CD4-positive, alpha-beta T cell (primary cell): ENCODE results near the gene NKAIN2. TPM values are rescaled to one million over a fixed set of nuclear protein-coding genes. Genes with fewer than 3 reads are reported as not detected.

Source experiments
- ATAC-seq: fragments of 200-7000 bp; cut with Tn5 transposase; one replicate; pipeline ENCODE4 v1.10.0; 2022; ENCODE audit warnings: mild to moderate bottlenecking; ENCODE audit not compliant: poor library complexity
- CTCF ChIA-PET: fragments of 350-600 bp; sonication (Branson Sonifier 250); formaldehyde crosslinking; loops from one replicate; lab custom pipeline; 2021; ENCODE audit warnings: antibody characterized with exemption, inconsistent platforms; lab: Charles Lee
- POLR2A ChIA-PET: fragments of 350-600 bp; sonication (Branson Sonifier 250); formaldehyde crosslinking; loops from one replicate; lab custom pipeline; 2021; ENCODE audit warnings: antibody characterized with exemption, inconsistent platforms; lab: Charles Lee
- DNase-seq, 14 experiments: peaks; one replicate each; pipeline ENCODE4 v3.0.0-alpha.2; 2013 to 2020; ENCODE audit warnings: mixed read lengths in 2 of 14
- H3K27ac ChIP-seq, 2 donors: one replicate each; pipeline versions ENCODE4 v1.5.1 to v1.7.0; 2013; ENCODE audit warnings: low read length in 2 of 2, low read depth in 1 of 2, mild to moderate bottlenecking in 1 of 2
- H3K27me3 ChIP-seq, 2 experiments: 1 replicate in 1 of 2; 2 replicates in 1 of 2; pipeline versions ENCODE4 v1.6.1 to v1.7.0; 2013; ENCODE audit warnings: low read length in 2 of 2, control low read depth in 1 of 2, mild to moderate bottlenecking in 1 of 2, moderate library complexity in 1 of 2; ENCODE audit not compliant: insufficient read depth in 2 of 2, control insufficient read depth in 1 of 2
- H3K36me3 ChIP-seq: one replicate; pipeline ENCODE4 v1.6.1; 2013; ENCODE audit warnings: low read length, control low read depth; ENCODE audit not compliant: insufficient read depth
- H3K4me1 ChIP-seq: one replicate; pipeline ENCODE4 v1.6.1; 2013; ENCODE audit warnings: low read length, control low read depth; ENCODE audit not compliant: insufficient read depth
- H3K4me3 ChIP-seq: one replicate; pipeline ENCODE4 v1.5.1; 2013; ENCODE audit warnings: mild to moderate bottlenecking, low read length, moderate library complexity
- H3K9me3 ChIP-seq, 2 experiments: 1 replicate in 1 of 2; 2 replicates in 1 of 2; pipeline versions ENCODE4 v1.6.1 to v1.7.0; 2013; ENCODE audit warnings: low read length in 2 of 2, mild to moderate bottlenecking in 2 of 2, control low read depth in 1 of 2, moderate library complexity in 1 of 2; ENCODE audit not compliant: control insufficient read depth in 1 of 2, insufficient read depth in 1 of 2
- H3K27ac Mint-ChIP-seq: one replicate; pipeline ENCODE4 v1.8.0; 2020; ENCODE audit warnings: mixed read lengths
- H3K27me3 Mint-ChIP-seq: one replicate; pipeline ENCODE4 v1.8.0; 2021; ENCODE audit warnings: mixed read lengths
- H3K36me3 Mint-ChIP-seq: one replicate; pipeline ENCODE4 v1.8.0; 2021; ENCODE audit warnings: low read depth, mixed read lengths
- H3K4me1 Mint-ChIP-seq: one replicate; pipeline ENCODE4 v1.8.0; 2021; ENCODE audit warnings: low read depth, mixed read lengths
- H3K4me3 Mint-ChIP-seq: one replicate; pipeline ENCODE4 v1.8.0; 2020; ENCODE audit warnings: mild to moderate bottlenecking, mixed read lengths
- H3K9me3 Mint-ChIP-seq: one replicate; pipeline ENCODE4 v1.8.0; 2020; ENCODE audit warnings: mixed read lengths
- intact Hi-C, 2 experiments: fragments of 100-400 bp; cut with DNase I in 1 of 2; cut with micrococcal nuclease in 1 of 2; formaldehyde crosslinking; loops; one replicate each; pipeline versions ENCODE4 v1.15.1 to v1.9.0; 2023 to 2025; cut with DNase I, micrococcal nuclease
- total RNA-seq, 174 experiments: library from RNA in 2 of 174; stranded (reverse) in 2 of 174; gene quantifications; one replicate each; pipeline ENCODE4 v1.2.3 and lab custom pipeline; 2021 to 2026
- TF ChIP-seq, protein P1 (sequence below): fragments of 200-600 bp; IDR thresholded peaks from one replicate; pipeline ENCODE4 v1.8.0; 2022; ENCODE audit warnings: antibody characterized with exemption, mild to moderate bottlenecking

The NKAIN2 gene
- total RNA-seq, 2 experiments from 2014 or later: not detected

DNA sequence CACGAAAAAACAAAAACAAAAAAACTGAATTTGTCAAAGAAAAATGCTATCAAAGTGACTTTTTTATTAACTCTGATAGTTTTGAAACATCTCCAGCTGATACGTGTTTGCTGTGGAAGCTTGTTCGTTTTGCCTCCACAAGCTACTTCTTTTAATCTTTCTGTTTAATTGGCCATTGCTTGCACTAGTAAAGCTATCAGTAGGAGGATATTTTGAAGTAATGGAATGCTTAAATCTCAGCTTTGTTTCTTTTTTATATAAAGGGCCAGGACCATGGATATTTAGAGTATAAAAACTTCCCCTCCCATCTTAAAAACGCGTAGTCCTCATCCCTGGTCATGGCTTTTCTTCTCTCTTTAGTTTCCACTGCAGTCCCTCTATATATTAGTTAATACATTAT, 344.0 kb downstream of the NKAIN2 start:
- Mint-ChIP-seq H3K36me3 (no peaks in the 10 kb centered on the region), H3K4me1 (no peaks in the 10 kb centered on the region), H3K27me3 (no peaks in the 10 kb centered on the region), H3K4me3 (no peak overlapping the region), H3K9me3 (peaks cover 3% of the 10 kb centered on the region), H3K27ac (no peak overlapping the region)
- H3K27me3 ChIP-seq: no peaks in the 10 kb centered on the region
- ChIA-PET POLR2A (no interaction called here), CTCF (no interaction called here)
- H3K4me1 ChIP-seq: no peaks in the 10 kb centered on the region
- no peak overlapping the region for H3K27ac ChIP-seq
- H3K36me3 ChIP-seq: no peaks in the 10 kb centered on the region
- H3K9me3 ChIP-seq: peaks cover 0 to 3% of the 10 kb centered on the region in 2 experiments
- H3K4me3 ChIP-seq: no peak overlapping the region
- ATAC-seq (no peak), DNase-seq (no peak)
- TF ChIP-seq, protein P1, sequence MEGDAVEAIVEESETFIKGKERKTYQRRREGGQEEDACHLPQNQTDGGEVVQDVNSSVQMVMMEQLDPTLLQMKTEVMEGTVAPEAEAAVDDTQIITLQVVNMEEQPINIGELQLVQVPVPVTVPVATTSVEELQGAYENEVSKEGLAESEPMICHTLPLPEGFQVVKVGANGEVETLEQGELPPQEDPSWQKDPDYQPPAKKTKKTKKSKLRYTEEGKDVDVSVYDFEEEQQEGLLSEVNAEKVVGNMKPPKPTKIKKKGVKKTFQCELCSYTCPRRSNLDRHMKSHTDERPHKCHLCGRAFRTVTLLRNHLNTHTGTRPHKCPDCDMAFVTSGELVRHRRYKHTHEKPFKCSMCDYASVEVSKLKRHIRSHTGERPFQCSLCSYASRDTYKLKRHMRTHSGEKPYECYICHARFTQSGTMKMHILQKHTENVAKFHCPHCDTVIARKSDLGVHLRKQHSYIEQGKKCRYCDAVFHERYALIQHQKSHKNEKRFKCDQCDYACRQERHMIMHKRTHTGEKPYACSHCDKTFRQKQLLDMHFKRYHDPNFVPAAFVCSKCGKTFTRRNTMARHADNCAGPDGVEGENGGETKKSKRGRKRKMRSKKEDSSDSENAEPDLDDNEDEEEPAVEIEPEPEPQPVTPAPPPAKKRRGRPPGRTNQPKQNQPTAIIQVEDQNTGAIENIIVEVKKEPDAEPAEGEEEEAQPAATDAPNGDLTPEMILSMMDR: no peak
- intact Hi-C loops: no loop called here

DNA sequence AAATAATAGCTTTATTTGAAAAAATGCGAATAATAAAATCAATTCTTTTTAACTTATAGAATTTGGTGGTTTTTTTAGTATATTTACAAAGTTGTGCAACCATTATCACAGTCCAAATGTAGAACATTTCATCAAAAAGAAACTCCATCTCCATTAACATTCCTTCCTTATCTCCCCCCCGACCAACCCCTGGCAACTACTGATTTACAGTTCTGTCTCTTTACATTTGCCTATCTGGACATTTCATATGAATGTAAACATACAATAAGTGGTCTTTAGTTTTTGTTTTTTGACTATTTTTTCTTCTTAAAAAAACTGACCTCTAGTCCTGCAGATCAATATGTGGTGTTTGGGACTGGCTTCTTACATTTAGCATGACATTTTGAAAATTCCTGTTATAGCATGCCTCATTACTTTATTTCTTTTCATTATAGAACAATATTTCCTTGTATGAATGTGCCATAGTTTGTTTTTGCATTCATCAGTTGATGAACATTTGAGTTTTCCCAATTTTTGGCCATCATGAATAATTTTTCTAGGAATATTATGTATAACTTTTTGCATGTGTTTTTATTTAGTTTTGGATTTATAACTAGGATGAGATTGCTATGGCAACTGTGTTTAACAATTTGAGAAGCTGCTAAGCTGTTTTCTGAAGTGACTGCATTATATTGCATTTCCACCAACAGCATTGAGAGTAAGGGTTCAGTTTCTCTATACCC, 344.7 kb downstream of the NKAIN2 start:
- peaks cover 0 to 3% of the 10 kb centered on the region in 2 experiments for H3K9me3 ChIP-seq
- H3K27me3 ChIP-seq: no peaks in the 10 kb centered on the region
- TF ChIP-seq, protein P1: no peak
- Mint-ChIP-seq H3K4me3 (no peak overlapping the region), H3K9me3 (peaks cover 3% of the 10 kb centered on the region), H3K4me1 (no peaks in the 10 kb centered on the region), H3K27me3 (no peaks in the 10 kb centered on the region), H3K36me3 (no peaks in the 10 kb centered on the region), H3K27ac (no peak overlapping the region)
- H3K36me3 ChIP-seq: no peaks in the 10 kb centered on the region
- ChIA-PET POLR2A (no interaction called here), CTCF (no interaction called here)
- intact Hi-C loops: no loop called here
- no peaks in the 10 kb centered on the region for H3K4me1 ChIP-seq
- no peak overlapping the region for H3K4me3 ChIP-seq
- DNase-seq: no peak
- ATAC-seq: no peak
- H3K27ac ChIP-seq: no peak overlapping the region

DNA sequence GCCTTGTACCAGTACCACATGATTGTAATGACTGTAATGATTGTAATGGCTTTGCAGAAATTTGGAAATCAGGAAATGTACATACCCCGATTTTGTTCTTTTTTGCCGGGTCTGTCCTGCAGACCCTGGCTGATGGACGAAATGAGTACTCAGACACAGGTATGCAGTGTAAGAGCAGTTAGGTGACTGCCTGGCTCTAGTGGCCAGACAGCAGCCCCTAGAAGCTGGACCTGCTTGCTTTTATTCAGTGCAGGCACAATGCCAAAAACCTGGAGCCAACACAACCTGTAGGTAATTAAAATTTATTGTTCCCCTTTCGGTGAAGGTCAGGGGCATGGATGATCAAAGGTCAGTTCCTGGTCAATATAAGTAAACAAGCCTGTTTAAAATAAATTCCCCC, 346.0 kb downstream of the NKAIN2 start:
- no peaks in the 10 kb centered on the region for H3K36me3 Mint-ChIP-seq
- H3K36me3 ChIP-seq: no peaks in the 10 kb centered on the region
- no peak overlapping the region for H3K27ac ChIP-seq
- H3K4me1 ChIP-seq: no peaks in the 10 kb centered on the region
- peaks cover 0 to 3% of the 10 kb centered on the region in 2 experiments for H3K9me3 ChIP-seq
- ChIA-PET CTCF (no interaction called here), POLR2A (no interaction called here)
- H3K4me3 Mint-ChIP-seq: no peak overlapping the region
- H3K4me3 ChIP-seq: no peak overlapping the region
- H3K27ac Mint-ChIP-seq: no peak overlapping the region
- H3K27me3 Mint-ChIP-seq: no peaks in the 10 kb centered on the region
- intact Hi-C loops: no loop called here
- ATAC-seq (no peak), DNase-seq (no peak)
- TF ChIP-seq, protein P1: no peak
- H3K4me1 Mint-ChIP-seq: no peaks in the 10 kb centered on the region
- no peaks in the 10 kb centered on the region for H3K27me3 ChIP-seq
- H3K9me3 Mint-ChIP-seq: peaks cover 3% of the 10 kb centered on the region
